PC-3 (cell line): ENCODE measurements around the gene PRKCE.

ENCODE experiments used
- CTCF ChIP-seq: fragments of 300-600 bp; sonication (generic); conservative IDR thresholded peaks from 2 replicates; pipeline ENCODE4 v1.5.1; 2017; ENCODE audit warnings: antibody characterized with exemption, low read depth, mild to moderate bottlenecking, low read length
- EZH2 ChIP-seq: fragments of 300-600 bp; sonication (generic); IDR thresholded peaks from one replicate; pipeline ENCODE4 v1.6.1; 2017; ENCODE audit warnings: antibody characterized with exemption, mild to moderate bottlenecking, low read length; ENCODE audit not compliant: unreplicated experiment

GRCh38 chr2:45946023-45946422 lies 294.5 kb downstream of the PRKCE start:
- TF ChIP-seq CTCF (no peak), EZH2 (no peak)
